ENCODE data around the gene PLD4. TPM values are rescaled to one million over a fixed set of nuclear protein-coding genes. Genes with fewer than 3 reads are reported as not detected.

The PLD4 gene
- total and polyA plus RNA-seq, 7 donors = 0.04 to 0.25 TPM; not detected in 5

- ATAC-seq = no peak
- 81 to 87% (median 82%) methylated on average over 14 of the region's 14 CpGs for WGBS, 3 donors
- Histone ChIP-seq H3K36me3 (ENCODE audit: insufficient read depth in 1 of 2, low read depth in 1 of 2) (no peaks in the 10 kb centered on the region), H3K9me3 (no peaks in the 10 kb centered on the region), H3K4me1 (no peaks in the 10 kb centered on the region), H3K27ac (no peak overlapping the region), H3K27me3 (ENCODE audit: insufficient read depth in 3 of 3, low read length in 2 of 3) (peaks cover 0 to 14% (median 0%) of the 10 kb centered on the region in 3 donors), H3K4me3 (no peak overlapping the region)
- TF ChIP-seq CTCF (IDR thresholded peaks at IDR 0.05) = no peak
- intact Hi-C loops (cut with DNase I) = no loop called here
- no peak for DNase-seq
Measured at GRCh38 chr14:104956290-104956890, 31.7 kb downstream of the PLD4 start.

GRCh38 chr14:104957146-104958113 is 32.8 kb downstream of the PLD4 start:
- no peak overlapping the region for H3K4me3 ChIP-seq
- peak in 1 of 4 donors; percentile 35 for ATAC-seq

DNA sequence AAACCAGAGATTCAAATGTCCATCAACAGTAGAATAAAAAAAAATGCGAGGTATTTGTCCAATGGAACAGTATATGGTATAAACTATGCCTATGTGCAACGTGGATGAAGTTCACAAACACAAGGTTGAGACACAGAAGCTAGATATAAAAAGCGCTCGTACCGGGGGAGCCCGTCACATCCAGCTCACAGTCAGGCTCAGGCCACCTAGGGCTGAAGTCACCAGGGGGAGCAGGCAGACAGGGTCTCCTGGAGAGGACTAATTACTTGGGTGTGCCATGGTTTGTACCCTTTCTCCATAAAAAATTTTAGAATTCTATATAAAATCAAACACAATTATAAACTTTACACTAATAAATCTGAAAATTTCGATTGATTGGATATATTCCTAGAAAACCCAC is 39.9 kb downstream of the PLD4 start:
- H3K4me3 ChIP-seq = no peak overlapping the region
- ATAC-seq (no peak), DNase-seq (no peak)
- no peak for TF ChIP-seq CTCF (IDR thresholded peaks at IDR 0.05)
- peaks cover 0 to 32% (median 11%) of the 10 kb centered on the region in 3 donors for H3K27me3 ChIP-seq (ENCODE audit: insufficient read depth in 3 of 3, low read length in 2 of 3)
- no peaks in the 10 kb centered on the region for H3K9me3 ChIP-seq
- no peak overlapping the region for H3K27ac ChIP-seq
- intact Hi-C loops (cut with DNase I) = no loop called here
- no peaks in the 10 kb centered on the region for H3K4me1 ChIP-seq
- H3K36me3 ChIP-seq (ENCODE audit: insufficient read depth in 1 of 2, low read depth in 1 of 2) = no peaks in the 10 kb centered on the region
- WGBS, 3 donors = 85 to 91% (median 90%) methylated on average over 7 of the region's 7 CpGs

More at GRCh38 chr14:104957146-104958113, 32.8 kb downstream of the PLD4 start:
- DNase-seq = peak in 1 of 2 donors; percentile 35
- Histone ChIP-seq H3K27ac (no peak overlapping the region), H3K36me3 (ENCODE audit: insufficient read depth in 1 of 2, low read depth in 1 of 2) (no peaks in the 10 kb centered on the region), H3K27me3 (ENCODE audit: insufficient read depth in 3 of 3, low read length in 2 of 3) (peaks cover 0 to 14% (median 0%) of the 10 kb centered on the region in 3 donors), H3K4me1 (no peaks in the 10 kb centered on the region), H3K9me3 (no peaks in the 10 kb centered on the region)
- TF ChIP-seq CTCF (IDR thresholded peaks at IDR 0.05) = no peak
- intact Hi-C loops (cut with DNase I) = no loop called here
- 67 to 72% (median 69%) methylated on average over 19 to 25 of the region's 25 CpGs for WGBS, 3 donors

GRCh38 chr14:104965561-104966231 is 41.0 kb downstream of the PLD4 start:
- intact Hi-C loops (cut with DNase I) = no loop called here

More at GRCh38 chr14:104965561-104966231, 41.0 kb downstream of the PLD4 start:
- Histone ChIP-seq H3K9me3 (no peaks in the 10 kb centered on the region), H3K27me3 (ENCODE audit: insufficient read depth in 3 of 3, low read length in 2 of 3) (peaks cover 0 to 36% (median 11%) of the 10 kb centered on the region in 3 donors), H3K27ac (no peak overlapping the region), H3K4me1 (no peaks in the 10 kb centered on the region), H3K36me3 (ENCODE audit: insufficient read depth in 1 of 2, low read depth in 1 of 2) (no peaks in the 10 kb centered on the region), H3K4me3 (no peak overlapping the region)
- peak in 1 of 2 donors; percentile 45 for DNase-seq
- no peak for ATAC-seq
- TF ChIP-seq CTCF (IDR thresholded peaks at IDR 0.05) = no peak
- 73 to 81% (median 75%) methylated on average over 10 to 13 of the region's 13 CpGs for WGBS, 3 donors

Measured in psoas muscle (tissue), 8 donors.